Right forelimb (tissue), 1 donor: ENCODE data around the gene TEX11.
"Not testable (repeated sequence)": the region's sequence is repeated elsewhere in the genome, so short reads cannot be mapped to it uniquely, and the experiment has no call there.

ENCODE experiments used
- DNase-seq: peaks from one replicate; pipeline ENCODE4 v3.0.0-alpha.2; 2018

The TEX11 gene

GRCh38 chrX:70577442-70577841, 331.1 kb downstream of the TEX11 start:
- no peak for DNase-seq

GRCh38 chrX:70569922-70570576, 338.5 kb downstream of the TEX11 start:
- not testable (repeated sequence) for DNase-seq

GRCh38 chrX:70554948-70555347, 353.6 kb downstream of the TEX11 start:
- DNase-seq: no peak

GRCh38 chrX:70554523-70554922, 354.0 kb downstream of the TEX11 start:
- no peak for DNase-seq

- DNase-seq: no peak
Observed at GRCh38 chrX:70554081-70554480, 354.4 kb downstream of the TEX11 start.

- no peak for DNase-seq
Observed at GRCh38 chrX:70553516-70553915, 355.0 kb downstream of the TEX11 start.

GRCh38 chrX:70552130-70552704, 356.3 kb downstream of the TEX11 start:
- no peak for DNase-seq

- no peak for DNase-seq
Observed at GRCh38 chrX:70549429-70549828, 359.1 kb downstream of the TEX11 start.

GRCh38 chrX:70535198-70535597, 373.3 kb downstream of the TEX11 start:
- no peak for DNase-seq

- DNase-seq: no peak
Observed at GRCh38 chrX:70527610-70528345, 380.7 kb downstream of the TEX11 start.

GRCh38 chrX:70527053-70527452, 381.5 kb downstream of the TEX11 start:
- no peak for DNase-seq

- no peak for DNase-seq
Observed at GRCh38 chrX:70525733-70526132, 382.8 kb downstream of the TEX11 start.

- not testable (repeated sequence) for DNase-seq
Observed at GRCh38 chrX:70515692-70516091, 392.8 kb downstream of the TEX11 start.

- not testable (repeated sequence) for DNase-seq
Observed at GRCh38 chrX:70515270-70515669, 393.2 kb downstream of the TEX11 start.

GRCh38 chrX:70509078-70509477, 399.4 kb downstream of the TEX11 start:
- DNase-seq: no peak

GRCh38 chrX:70508296-70508911, 400.1 kb downstream of the TEX11 start:
- no peak for DNase-seq

GRCh38 chrX:70505451-70505841, 403.1 kb downstream of the TEX11 start:
- no peak for DNase-seq

- DNase-seq: no peak
Observed at GRCh38 chrX:70504772-70505450, 403.6 kb downstream of the TEX11 start.

GRCh38 chrX:70500826-70501225, 407.7 kb downstream of the TEX11 start:
- DNase-seq: no peak

- no peak for DNase-seq
Observed at GRCh38 chrX:70498129-70498528, 410.4 kb downstream of the TEX11 start.

- no peak for DNase-seq
Observed at GRCh38 chrX:70497026-70497425, 411.5 kb downstream of the TEX11 start.

- no peak for DNase-seq
Observed at GRCh38 chrX:70496491-70496890, 412.0 kb downstream of the TEX11 start.

- DNase-seq: no peak
Observed at GRCh38 chrX:70494441-70494840, 414.1 kb downstream of the TEX11 start.
